GM19395 (cell line): ENCODE measurements around the gene TLN1.

Source experiments
- ATAC-seq: cut with Tn5 transposase; IDR thresholded peaks from one replicate; pipeline ENCODE4 v1.9.1; 2021; ENCODE audit warnings: mild to moderate bottlenecking, moderate library complexity; ENCODE audit not compliant: unreplicated experiment

The TLN1 gene

GRCh38 chr9:35711501-35712428, 20.2 kb downstream of the TLN1 start:
- no peak for ATAC-seq

- no peak for ATAC-seq
Measured at GRCh38 chr9:35710818-35711500, 21.0 kb downstream of the TLN1 start.

- ATAC-seq, result no peak
Measured at GRCh38 chr9:35708146-35708545, 23.8 kb downstream of the TLN1 start.

GRCh38 chr9:35706951-35707350, 25.0 kb downstream of the TLN1 start:
- ATAC-seq, result no peak

GRCh38 chr9:35705836-35706430, 26.1 kb downstream of the TLN1 start:
- ATAC-seq, result no peak

- ATAC-seq, result no peak
Measured at GRCh38 chr9:35705372-35705771, 26.6 kb downstream of the TLN1 start.

- ATAC-seq, result no peak
Measured at GRCh38 chr9:35703906-35704672, 27.9 kb downstream of the TLN1 start.

- no peak for ATAC-seq
Measured at GRCh38 chr9:35702696-35703095, 29.3 kb downstream of the TLN1 start.

- no peak for ATAC-seq
Measured at GRCh38 chr9:35700942-35701341, 31.1 kb downstream of the TLN1 start.

- no peak for ATAC-seq
Measured at GRCh38 chr9:35700031-35700430, 32.0 kb downstream of the TLN1 start.

- ATAC-seq, result no peak
Measured at GRCh38 chr9:35698231-35698630, 33.8 kb downstream of the TLN1 start.

GRCh38 chr9:35697486-35697885, 34.5 kb downstream of the TLN1 start:
- ATAC-seq, result no peak

GRCh38 chr9:35696520-35697215, 35.3 kb downstream of the TLN1 start:
- ATAC-seq, result peak; percentile 79

- no peak for ATAC-seq
Measured at GRCh38 chr9:35695943-35696401, 36.0 kb downstream of the TLN1 start.

GRCh38 chr9:35691757-35692301, 40.2 kb downstream of the TLN1 start:
- no peak for ATAC-seq

GRCh38 chr9:35691334-35691650, 40.7 kb downstream of the TLN1 start:
- no peak for ATAC-seq

GRCh38 chr9:35690614-35691333, 41.2 kb downstream of the TLN1 start:
- ATAC-seq, result no peak

GRCh38 chr9:35690294-35690613, 41.7 kb downstream of the TLN1 start:
- no peak for ATAC-seq

- no peak for ATAC-seq
Measured at GRCh38 chr9:35689542-35690293, 42.3 kb downstream of the TLN1 start, which contains the start of gene TPM2. Gene TPM2, minus strand, starts transcription at chr9:35689925. Its CDS starts 108 bp downstream, at chr9:35689817.
